HG02938 (cell line): ENCODE data around the gene TGDS.
"Not testable (repeated sequence)": the region's sequence is repeated elsewhere in the genome, so short reads cannot be mapped to it uniquely, and the experiment has no call there.

Experiments used
- ATAC-seq: cut with Tn5 transposase; IDR thresholded peaks from one replicate; pipeline ENCODE4 v1.9.1; 2021; ENCODE audit warnings: mild to moderate bottlenecking, moderate library complexity; ENCODE audit not compliant: unreplicated experiment

Gene TGDS

DNA sequence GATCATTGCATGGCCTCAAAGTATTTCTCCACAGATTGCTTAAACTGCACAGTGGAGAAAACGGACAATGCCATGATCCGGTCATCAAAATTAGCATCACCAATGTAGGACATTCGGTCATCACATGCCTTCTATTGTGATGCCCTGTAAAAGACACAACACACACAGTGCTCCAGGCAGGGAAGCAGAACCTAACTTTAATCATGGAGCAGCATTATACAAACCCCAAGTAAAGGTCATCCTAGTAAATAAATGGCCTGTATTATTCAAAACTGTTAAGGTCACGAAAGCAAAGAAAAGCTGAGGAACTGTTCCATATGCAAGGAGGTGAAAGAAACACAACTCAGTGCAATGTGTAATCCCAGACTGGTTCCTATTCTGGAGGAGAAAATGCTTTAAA is 42.2 kb downstream of the TGDS start:
- no peak for ATAC-seq

DNA sequence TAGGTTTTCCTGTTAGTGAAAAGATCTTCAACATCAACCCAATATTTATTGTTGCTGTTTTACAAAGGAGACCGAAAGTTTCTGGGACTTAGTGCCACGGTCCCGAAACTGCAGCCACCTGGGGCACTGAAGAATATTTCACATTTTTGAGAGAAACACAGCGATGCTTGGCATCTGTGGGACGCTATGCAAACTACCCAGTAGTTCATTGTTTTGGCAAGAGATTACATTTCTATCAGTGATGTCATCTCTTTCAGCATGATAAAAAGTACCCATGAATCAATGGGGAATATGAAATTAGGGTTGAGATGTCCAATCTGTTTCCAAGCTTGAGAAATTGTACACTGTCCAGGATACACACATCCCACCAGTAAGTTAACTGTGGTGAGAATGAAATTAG is 43.9 kb downstream of the TGDS start:
- ATAC-seq: no peak

DNA sequence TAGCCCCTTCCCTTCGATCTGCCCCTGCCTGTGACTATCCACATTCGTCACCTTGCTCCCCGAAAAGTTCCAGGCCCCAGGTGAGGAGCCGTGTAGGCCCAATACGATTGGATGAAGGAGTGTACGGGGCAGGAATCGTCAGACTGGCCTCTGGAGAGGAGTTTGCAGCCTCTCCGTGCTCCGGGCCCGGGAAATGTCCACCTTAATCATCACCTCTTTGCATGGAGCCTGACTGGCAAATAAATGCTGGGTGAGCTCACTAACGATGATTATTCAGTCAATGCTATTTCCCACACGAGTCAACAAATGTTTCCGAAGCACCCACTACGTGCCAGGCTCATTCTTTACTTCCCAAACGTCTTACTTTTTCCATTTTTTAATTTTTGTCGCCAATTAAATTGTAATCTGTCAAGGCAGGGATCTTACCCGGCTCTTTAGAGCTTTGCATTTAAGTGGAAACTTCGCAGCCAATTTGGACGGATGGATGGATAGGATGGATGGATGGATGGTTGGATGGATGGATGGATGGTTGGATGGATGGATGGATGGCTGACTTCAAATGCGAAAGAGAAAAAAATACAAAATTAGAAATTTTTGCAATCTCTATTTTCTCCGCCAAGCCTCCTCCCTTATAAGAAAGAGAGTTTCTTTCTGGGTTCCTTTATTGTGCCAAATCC is 45.8 kb downstream of the TGDS start:
- peak; percentile 3 for ATAC-seq

DNA sequence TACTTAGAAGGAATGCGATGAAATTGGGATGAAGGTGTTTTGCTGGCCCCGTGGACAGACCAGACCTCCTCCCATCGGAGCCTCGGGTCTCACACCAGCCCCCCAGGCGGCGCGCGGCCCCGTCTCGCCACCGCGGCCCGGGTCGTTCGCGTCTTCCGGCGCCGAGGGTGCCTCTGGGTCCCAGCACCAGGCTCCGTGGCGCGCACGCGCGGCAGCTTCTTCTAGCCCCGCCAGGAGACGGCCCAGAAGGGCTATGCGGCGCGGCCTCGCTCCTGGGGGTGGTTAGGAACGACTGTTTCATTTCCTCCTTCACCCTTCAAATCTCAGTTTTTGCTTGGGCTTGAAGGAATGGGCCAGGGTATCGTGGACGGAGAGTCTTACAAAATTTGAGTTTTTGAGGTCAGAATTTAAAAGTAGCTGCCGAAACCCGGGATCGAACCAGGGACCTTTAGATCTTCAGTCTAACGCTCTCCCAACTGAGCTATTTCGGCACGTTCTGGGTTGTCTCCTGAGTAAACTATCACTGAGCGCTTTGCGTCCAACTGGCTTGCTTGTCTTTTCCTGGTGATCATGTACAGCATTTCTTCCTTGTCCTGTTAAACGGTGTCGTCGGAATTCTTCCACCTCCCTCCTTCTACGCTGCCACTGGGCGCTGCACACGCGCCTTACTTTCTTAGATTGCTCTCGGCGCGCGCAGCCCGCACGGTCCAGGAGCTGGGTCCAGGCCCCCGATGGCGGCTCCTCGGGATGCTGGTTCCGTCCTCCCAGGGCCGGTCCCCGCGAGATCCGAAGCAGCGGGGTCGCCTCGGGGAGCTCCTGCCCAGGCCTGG is 46.5 kb downstream of the TGDS start:
- peak; percentile 87 for ATAC-seq

DNA sequence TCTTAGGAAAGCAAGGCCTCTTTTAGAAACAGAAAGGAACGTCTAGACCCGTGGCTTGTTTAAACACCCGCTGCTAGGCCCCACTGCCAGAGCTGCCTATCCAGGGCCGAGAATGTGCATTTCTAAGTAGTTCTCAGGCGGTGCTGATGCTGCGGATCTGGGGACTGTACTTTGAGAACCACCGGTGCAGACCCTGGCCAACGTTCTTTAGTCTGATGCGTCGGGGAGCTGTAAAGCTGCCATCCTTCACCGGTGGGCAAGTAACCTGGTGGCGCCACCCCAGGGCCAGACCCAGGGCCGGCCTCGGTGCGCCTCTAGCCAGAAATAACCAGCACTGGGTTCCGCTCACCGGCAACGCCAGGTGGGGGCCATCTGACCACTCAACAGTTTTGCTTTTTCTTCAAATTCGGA is 47.1 kb downstream of the TGDS start:
- peak; percentile 58 for ATAC-seq

DNA sequence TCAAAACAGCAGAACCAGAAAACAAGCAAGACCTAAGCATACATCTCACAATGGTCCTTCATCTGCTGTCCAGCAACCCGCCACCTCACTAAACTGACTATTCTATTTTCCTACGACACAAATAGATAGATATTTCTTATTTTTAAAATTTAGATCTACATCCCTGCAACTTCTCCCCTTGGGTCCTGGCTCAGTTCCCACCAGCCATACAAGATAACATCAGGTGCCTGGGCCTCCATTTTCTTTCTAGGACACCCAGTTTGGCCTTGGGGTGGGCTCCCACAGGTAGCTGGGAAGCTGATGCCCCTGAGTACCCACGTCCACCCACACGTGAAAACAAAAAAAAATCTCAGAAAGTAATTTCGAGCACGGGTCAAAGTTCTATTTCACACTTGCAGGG is 47.6 kb downstream of the TGDS start:
- ATAC-seq: no peak

DNA sequence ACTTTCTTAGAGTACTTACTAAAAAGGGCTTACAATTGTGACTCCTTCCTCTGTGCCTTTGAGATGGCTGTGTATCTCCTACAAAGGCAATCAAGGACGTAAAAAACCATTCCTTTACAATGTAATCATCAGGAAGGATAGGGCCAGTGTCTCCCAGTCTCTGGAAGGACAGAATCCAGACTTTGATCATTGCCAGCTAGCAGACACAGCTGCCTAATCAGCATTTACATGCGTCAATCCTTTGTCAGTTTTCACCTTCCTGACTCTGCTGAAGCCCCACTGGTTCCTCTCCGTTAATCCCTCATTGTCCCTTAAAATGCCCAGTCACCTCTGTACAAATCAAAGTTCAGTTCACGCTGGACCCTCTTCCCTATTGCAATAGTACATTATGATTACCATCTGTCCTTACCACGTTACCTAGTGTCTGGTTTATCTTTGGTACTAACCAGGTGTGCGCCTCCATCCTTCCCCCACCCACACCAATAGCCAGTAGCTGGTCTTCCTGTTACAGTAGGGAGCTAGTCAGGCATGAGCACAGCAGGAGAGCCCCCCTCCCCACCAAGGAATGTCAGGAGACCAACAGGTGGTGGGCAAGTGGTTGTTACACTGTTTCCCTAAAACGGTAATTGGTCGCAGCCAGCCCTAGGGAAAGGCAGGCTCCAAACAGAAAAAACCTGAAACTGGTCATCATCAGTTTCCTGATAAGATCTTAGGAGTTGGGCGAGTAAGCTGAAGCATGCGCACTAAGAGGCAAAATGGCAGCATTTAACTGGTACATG is 49.7 kb downstream of the TGDS start:
- no peak for ATAC-seq

DNA sequence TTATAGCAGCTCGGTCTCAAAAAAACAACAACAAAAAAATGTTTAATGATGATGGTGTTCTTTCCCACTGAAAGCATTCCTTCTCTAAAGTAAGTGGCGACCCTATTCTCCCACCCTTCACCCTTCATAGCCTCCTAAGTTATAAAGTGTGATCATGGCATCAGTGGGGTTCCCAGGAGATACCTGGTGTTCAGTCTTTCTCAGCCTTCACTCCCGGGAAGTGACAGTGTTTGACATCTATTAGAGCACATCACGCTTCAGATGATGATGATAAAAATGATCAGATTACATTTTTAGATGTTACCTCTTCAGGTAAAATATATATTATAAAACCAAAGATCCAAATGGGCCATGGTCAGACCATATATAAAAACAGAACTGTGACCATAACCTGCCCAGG is 51.0 kb downstream of the TGDS start:
- no peak for ATAC-seq

DNA sequence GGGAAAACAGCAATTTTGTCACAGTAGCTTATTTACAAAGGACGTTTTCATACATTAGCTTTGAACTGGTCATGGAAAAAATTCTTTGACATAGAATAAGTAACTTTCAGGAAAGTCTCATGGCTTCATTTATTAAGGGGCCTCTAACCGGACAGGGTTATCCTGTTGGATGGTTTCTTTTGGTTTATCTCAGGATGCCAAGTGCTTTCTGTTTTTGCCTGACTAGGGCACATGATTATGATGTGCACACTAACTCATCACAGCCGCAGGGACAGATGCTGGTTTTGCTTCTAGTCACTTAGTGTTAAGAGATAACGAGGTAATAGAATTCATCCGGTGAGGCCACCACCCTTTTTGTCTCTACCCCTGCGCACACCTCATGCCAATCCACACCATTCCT is 53.0 kb downstream of the TGDS start:
- no peak for ATAC-seq

DNA sequence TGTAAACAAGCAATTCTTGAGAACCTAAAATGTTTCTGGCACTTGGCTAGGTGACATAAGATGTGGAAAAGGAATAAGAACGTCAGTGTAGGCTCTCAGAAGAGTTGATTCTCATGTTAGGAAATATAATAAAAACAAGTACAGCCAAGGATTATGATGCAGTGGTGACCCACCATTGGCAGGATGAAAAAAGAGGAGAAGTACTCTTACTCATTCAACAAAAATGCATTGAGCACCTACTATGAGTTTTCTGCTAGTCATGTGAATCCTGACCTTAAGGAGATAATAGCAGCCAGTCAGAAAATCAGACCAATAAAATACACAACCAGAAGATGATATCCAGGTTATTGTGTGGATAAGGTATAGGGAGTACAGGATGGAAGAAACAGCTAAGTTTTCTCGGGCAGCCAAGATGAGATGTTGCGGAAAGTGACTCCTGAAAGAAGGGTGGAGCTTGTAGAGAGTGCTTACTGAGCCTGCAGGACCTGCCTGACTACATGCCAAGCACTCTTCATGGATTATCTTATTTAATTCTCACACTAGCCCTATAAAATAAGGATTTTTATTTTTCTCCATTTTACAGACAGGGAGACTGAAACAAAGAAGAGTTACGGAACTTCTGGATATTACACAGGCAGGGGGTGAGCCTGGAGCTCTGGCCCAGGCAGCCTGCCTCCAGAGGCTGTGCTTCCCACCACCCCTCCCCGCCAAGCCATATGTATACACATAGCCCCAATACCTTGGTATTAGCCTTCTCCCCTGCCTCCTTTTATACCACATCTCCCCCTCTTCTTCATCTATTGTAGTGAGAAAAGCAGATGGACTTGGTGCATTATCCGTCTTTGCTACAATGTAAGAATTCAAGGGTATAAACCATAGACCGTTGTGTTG is 58.0 kb downstream of the TGDS start:
- ATAC-seq: no peak

DNA sequence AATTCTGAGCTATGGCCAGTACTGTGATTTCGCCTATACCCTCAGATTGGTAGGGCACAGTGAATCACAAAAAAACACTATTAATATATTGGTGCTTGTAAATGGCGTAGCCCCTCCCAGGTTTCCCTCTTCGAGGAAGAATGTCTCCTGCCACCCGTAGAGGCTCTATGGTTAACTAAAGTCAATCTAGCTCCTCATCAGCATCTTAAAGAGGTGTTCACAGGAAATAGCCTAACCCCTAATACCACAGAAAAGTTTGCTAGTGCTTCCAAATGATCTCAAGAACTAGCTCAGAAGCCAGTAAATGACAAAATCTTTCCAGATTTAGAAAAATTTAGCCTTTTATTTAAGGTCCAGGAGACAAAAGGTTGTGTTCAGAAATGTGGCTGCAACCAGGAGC is 60.2 kb downstream of the TGDS start:
- no peak for ATAC-seq

DNA sequence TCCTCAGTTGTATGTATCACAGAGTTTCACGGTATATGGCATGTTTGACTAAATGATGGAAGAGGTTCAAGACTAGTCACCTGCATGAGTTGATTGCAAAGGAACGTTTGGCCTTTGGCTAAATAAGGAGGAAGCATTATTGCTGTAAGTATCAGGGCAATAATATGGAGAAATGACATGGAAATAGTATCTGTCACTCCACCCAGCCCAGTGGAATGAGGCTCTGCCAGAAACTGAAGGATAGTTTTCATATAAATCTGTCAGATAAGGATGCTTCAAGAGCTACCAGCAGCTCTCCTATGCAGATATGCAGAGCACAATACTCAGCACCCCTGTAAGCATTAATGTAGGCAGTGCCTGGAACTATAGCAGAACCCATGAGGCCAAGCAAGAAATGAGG is 60.7 kb downstream of the TGDS start:
- ATAC-seq: no peak

DNA sequence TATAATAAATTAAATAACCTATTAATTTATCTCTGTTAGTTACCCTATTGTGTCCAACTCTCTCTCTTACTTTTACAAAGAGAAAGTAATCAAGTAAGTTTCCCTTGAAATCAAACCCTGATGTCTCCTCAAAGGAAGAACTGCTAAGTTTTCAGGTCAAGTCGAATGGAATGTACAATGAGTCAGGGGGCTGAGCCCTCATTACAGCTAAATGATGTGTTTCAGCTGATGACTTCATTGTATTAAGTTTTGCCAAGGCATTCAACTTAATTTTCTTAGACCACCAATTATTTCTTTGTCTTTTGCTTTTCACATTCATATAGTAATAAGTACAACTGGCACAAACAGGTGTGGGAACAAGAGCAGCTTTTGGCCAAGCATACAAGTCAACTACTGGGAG is 61.8 kb downstream of the TGDS start:
- ATAC-seq: no peak

DNA sequence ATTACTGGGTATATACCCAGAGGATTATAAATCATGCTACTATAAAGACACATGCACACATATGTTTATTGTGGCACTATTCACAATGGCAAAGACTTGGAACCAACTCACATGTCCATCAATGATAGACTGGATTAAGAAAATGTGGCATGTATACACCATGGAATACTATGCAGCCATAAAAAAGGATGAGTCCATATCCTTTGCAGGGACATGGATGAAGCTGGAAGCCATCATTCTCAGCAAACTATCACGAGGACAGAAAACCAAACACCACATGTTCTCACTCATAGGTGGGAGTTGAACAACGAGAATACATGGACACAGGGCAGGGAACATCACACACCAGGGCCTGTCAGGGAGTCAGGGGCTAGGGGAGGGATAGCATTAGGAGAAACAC is 63.7 kb downstream of the TGDS start:
- ATAC-seq: not testable (repeated sequence)

DNA sequence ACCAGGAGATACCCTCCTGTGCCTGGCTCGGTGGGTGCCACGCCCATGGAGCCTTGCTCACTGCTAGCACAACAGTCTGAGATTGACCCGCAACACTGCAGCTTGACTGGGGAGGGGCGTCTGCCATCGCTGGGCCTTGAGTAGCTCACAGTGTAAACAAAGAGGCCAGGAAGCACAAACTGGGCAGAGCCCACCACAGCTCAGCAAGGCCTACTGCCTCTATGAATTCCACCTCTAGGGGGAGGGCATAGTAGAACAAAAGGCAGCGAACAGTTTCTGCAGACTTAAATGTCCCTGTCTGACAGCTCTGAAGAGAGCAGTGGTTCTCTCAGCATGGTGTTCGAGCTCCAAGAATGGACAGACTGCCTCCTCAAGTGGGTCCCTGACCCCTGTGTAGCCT is 69.0 kb downstream of the TGDS start:
- not testable (repeated sequence) for ATAC-seq

DNA sequence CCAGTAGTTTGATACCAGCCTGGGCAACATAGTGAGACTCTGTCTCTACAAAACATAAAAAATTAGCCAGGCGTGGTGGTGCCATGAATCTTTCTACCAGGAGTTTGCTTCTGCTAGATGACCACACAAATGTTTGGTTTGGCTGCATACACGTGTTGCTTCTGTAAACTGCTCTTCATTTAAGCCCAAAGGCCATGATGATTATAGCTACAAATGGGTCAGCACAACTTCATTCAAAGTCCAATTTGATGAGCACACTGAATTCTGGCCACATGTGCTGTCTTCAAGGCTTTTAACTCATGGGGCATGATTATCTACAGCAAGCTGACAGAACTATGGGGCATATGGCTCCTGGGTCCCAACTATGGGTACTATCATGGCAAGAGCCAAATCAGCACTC is 70.2 kb downstream of the TGDS start:
- ATAC-seq: no peak

DNA sequence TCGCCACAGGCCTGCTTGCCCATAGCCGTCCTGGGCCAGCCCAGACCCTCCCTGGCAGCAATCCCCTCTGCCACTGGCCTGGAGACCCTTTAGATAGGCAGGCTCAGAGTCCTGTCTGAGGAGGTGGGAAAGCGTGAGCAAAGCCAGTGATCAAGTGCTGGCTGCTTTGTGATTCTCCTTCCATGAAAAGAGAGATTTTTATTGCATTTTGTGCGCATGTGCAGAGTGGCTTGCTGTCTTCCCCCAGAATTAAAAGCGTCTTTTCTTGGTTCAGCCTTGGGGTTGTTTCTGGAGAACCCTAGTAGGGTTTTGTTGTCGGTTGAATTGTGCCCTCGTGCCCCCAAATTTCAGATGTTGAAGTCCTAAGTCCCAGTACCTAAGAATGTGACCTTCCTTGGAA is 71.5 kb downstream of the TGDS start:
- ATAC-seq: no peak
